HG02870 (cell line): ENCODE data around the gene ULBP2.
"Not testable (repeated sequence)": the region's sequence is repeated elsewhere in the genome, so short reads cannot be mapped to it uniquely, and the experiment has no call there.

ENCODE experiments used
- ATAC-seq: cut with Tn5 transposase; IDR thresholded peaks from one replicate; pipeline ENCODE4 v1.9.1; 2021; ENCODE audit warnings: mild to moderate bottlenecking, moderate library complexity; ENCODE audit not compliant: unreplicated experiment

Gene ULBP2

DNA sequence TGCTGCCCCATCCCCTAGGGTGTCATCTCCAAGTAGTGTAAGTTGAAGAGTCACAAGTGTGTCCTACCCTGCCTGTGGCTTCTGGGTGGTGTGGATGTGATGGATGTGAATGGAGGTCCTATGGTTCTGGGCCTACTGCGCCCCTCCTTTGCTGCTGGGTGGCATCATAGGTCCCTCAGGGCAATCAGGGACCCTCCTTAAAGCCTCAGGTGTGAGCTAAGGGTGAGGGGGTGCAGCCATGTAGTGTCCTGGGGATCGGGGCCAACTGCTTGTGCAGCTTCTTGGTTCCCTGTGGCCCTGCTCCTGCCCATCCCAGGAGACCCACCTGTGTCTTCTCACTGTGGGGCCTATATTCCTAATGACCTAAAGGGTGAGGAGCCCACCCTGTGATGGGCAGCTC, 24.5 kb downstream of the ULBP2 start:
- ATAC-seq: not testable (repeated sequence)

- no peak for ATAC-seq
Measured at GRCh38 chr6:149967591-149967990, 25.8 kb downstream of the ULBP2 start.

GRCh38 chr6:149967999-149968398, 26.2 kb downstream of the ULBP2 start:
- ATAC-seq: not testable (repeated sequence)

DNA sequence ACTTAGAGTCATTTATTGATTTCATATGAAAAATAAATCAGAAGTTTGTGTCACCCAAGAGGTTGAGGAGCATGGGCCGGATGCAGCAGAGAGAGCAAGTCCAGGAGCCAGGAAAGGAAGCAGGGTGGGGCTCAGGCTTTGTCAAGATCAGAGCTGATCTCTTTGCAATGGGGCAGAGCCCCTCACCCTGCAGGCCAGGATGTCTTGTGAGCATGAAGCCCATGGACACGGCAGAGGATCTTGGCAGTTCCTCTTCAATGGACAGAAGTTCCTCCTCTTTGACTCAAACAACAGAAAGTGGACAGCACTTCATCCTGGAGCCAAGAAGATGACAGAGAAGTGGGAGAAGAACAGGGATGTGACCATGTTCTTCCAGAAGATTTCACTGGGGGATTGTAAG, 27.1 kb downstream of the ULBP2 start:
- not testable (repeated sequence) for ATAC-seq

GRCh38 chr6:149969635-149970034, 27.8 kb downstream of the ULBP2 start:
- no peak for ATAC-seq

DNA sequence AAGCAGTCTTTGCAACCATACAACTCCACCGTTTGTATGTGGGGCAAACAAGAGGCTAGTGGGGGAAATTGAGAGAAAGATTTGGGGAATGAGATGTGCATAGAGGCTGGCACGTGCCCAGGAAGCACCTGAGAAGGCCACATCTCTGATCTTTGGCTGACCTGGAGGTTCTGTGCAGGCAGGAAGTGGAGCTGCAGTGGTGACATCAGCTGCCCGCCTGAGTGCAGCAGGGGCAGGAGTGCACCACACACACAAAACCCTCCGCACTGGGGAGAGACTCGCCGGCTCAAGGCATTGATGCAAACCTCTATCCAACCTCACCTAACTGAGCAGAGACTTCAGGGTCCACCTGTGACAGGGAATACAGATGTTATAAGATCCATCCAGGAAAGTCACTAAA, 32.6 kb downstream of the ULBP2 start:
- not testable (repeated sequence) for ATAC-seq

DNA sequence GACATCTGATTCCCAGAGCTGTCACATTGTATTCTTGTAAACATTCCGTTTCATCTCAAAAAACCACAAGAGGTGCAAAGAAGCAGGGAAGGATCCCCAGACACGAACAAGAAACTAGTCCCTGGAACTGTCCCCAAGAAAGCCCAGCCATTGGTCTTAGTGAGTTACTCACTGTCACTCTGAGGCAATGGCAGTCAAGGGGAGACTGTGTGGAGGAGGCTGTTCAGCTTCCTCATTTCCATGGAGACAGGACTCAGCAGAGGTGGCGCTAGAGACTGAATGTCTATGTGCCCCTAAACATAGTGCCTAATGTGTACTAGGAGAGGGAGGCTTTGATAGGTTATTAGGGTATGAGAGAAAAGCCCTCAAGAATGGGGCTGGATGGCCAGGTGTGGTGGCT, 33.0 kb downstream of the ULBP2 start:
- ATAC-seq: no peak

DNA sequence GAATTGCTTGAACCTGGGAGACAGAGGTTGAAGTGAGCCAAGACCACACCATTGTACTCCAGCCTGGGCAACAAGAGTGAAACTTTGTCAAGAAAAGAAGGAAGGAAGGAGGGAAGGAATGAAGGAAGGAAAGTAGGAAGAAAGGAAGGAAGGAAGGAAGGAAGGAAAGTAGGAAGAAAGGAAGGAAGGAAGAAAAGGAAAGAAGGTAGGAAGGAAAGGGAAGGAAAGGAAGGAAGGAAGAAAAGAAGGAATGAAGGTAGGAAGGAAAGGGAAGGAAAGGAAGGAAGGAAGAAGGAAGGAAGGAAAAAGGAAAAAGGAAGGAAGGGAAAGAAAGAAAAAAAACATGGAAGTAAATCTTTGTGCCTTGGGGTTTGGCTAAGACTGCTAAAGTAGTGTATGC, 33.6 kb downstream of the ULBP2 start:
- no peak for ATAC-seq

GRCh38 chr6:149977221-149977620, 35.4 kb downstream of the ULBP2 start:
- no peak for ATAC-seq

DNA sequence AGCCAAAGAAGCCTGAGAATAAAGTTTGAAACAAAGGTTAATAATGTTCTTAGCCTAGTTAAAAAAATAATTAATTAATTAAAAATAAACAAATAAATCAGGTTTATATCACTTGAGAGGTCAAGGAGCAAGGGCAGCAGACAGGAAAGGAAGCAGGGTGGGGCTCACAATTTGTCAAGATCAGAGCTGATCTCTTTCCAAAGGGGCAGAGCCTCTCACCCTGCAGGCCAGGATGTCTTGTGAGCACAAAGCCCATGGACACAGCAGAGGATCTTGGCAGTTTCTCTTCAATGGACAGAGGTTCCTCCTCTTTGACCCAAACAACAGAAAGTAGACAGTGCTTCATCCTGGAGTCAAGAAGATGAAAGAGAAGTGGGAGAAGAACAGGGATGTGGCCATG, 36.8 kb downstream of the ULBP2 start:
- no peak for ATAC-seq

DNA sequence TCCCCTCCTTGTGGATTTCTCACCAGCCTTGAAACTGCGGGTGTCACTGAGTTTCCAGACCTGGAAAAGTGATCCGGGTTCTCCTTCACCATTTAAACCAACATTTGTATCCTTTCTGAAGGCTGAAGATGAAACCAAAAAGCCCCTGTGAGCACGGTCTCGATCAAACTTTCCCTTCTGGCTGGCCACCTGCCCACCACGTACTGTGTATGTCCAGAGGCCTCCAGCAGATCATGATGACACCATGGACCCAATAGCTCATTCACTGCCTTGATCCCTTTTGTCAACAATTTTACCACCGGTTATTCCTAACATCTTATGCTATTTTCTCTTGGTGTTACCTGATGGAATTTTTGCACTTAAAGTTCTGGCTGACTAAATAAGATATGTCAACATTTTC, 37.5 kb downstream of the ULBP2 start:
- no peak for ATAC-seq

DNA sequence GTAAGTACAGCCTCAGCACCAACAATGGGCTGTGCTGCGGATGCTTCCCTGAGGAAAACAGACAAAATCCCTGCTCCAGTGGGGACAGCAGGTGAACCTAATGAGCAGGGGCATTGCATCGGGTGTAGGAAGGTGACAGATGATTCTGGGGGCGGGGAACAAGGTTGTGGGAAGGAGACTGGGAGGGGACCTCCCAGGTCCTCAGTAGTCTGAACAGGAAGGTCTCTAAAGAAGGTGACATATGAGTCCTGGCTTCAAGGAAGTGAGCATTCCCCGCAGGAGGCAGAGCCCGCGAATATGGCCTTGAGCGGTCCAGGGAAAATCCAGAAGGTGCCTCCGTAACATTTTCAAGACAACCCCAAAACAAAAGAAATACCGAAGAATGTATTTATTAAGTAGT, 41.3 kb downstream of the ULBP2 start:
- no peak for ATAC-seq

GRCh38 chr6:149984773-149985172, 43.0 kb downstream of the ULBP2 start:
- ATAC-seq: no peak

DNA sequence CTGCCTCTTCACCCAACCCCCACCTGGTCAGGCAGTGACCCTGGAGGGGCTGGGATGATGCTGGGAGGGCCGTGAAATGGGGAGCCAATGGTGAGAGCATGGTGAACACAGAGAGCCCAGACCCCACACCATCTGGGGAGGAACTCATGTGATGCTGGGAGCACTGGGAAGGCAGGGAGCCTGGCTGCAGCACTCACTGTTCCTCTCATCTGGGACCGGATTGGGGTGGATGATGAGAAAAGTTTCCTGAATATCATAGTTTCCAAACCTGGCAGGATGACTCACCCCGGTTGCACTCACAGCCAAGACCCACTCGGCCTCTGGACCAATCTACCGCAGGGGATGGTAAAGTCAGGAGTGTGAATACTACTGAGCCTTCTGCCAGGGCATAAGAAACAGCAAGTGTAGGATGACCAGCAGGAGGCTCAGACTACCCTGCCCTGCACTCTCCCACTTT, 43.7 kb downstream of the ULBP2 start:
- ATAC-seq: no peak

- no peak for ATAC-seq
Measured at GRCh38 chr6:149987602-149988107, 45.8 kb downstream of the ULBP2 start.

GRCh38 chr6:149988550-149989346, 46.9 kb downstream of the ULBP2 start:
- no peak for ATAC-seq

- ATAC-seq: no peak
Measured at GRCh38 chr6:149990212-149990660, 48.4 kb downstream of the ULBP2 start.

GRCh38 chr6:149990661-149991471, 49.1 kb downstream of the ULBP2 start:
- no peak for ATAC-seq

- ATAC-seq: not testable (repeated sequence)
Measured at GRCh38 chr6:149991472-149991795, 49.6 kb downstream of the ULBP2 start.

DNA sequence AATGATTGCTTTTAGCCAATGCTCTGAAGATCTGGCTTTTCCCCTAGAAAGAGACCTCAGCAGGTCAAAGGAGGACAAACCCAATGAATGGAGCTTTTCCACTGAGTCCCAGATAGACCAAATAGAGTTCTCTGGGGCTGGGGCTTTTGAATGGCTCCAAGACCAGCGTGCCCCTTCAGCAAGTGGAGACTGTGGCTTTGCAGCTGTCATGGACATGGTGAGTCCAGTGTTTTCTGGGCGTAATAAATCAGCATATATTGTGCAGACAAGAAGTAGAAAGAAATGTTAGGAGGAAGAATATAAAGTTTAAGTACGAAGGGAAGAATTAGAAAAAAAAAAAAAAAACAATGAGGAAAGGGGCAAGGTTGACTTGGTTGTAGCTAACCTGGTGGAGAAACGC, 50.0 kb downstream of the ULBP2 start:
- no peak for ATAC-seq

GRCh38 chr6:149995235-149995750, 53.5 kb downstream of the ULBP2 start:
- no peak for ATAC-seq

DNA sequence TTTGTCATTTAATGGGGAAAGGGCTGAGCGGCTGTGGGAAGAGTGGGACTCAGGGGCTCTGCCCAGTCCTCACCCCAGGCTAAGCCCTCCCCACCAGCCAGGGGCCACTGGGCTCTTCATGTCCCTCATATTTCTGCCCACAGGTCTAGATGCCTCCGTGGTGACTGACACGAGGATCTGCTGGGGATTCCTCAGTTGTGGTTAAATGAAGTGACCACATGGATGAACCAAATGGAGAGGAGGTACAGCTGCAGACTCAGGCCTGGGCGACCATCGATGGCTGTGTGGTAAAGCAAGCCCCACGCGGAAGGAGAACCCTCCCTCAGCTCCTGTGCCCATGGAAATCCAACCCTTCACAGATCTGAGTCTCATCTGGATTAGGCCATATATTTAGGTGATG, 54.2 kb downstream of the ULBP2 start:
- ATAC-seq: no peak
